Measurements from ENCODE around the gene TEX19. TPM values are rescaled to one million over a fixed set of nuclear protein-coding genes. Genes with fewer than 3 reads are reported as not detected.

Gene TEX19
- total and polyA plus RNA-seq, 2 of the 8 experiments (the other 6 are each of a cell fraction or from before 2014, with no cell fraction given), result 0.54 to 0.80 TPM

DNA sequence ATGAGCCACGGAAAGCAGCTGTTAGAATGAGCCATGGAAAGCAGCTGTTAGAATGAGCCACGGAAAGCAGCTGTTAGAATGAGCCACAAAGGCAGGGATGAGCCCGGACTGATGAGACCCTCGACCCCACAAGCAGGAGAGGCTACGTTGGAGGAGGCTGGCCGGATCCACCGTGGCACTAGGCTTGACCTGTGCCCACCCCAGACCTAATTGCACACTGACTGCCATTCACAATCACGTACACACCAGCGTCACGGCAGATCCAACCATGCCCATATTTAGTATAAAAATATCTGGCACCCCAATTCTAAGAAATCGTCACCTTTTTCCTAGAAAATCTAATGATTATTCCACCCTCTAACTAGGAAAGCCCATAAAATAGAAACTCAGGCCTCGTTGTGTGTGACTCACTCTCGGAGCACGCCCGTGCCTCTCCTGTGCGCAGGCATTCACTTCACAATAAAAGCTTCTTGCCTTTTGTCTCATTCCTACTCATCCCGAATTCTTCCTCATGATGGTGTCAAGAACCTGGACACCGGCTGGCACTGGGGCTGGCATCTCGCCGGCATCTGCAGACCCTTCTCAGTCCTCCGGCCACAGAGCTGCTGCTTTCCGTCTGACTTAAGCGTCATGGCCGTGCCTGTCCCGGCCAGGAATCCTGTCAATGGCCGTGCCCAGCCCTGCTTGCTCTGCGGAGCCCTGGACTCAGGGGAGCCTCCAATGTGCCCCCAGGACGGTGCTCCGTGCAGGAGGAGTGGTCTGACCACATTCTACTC lies 20.0 kb upstream of the TEX19 start:
- H2BK20ac ChIP-seq (ENCODE audit: low read length), result no peak overlapping the region; the same call in 1 of the 2 replicates
- no peak overlapping the region for H3K4me3 ChIP-seq (ENCODE audit: extremely low read depth in 1 of 4, insufficient read depth in 2 of 4, low read depth in 3 of 4, low read length in 4 of 4)
- H2BK120ac ChIP-seq (replicated peaks; ENCODE audit: low read depth, low read length), result no peak overlapping the region
- no peak overlapping the region for H2AFZ ChIP-seq (ENCODE audit: low read length)
- TF ChIP-seq EZH2 (IDR thresholded peaks at IDR 0.05; ENCODE audit: low read depth, low read length, severe bottlenecking) (no peak), EGR1 (IDR thresholded peaks at IDR 0.05; ENCODE audit: borderline replicate concordance, low read depth, low read length) (0 out of 2 replicates have a peak, but pooled peaks have one; percentile 24)
- no peak overlapping the region for H2AK5ac ChIP-seq (ENCODE audit: low read depth, low read length)
- no peak overlapping the region for H2BK5ac ChIP-seq (ENCODE audit: low read depth, low read length)
- no peaks in the 10 kb centered on the region for H3K79me1 ChIP-seq (ENCODE audit: low read depth, low read length)
- no peak overlapping the region for H3K23ac ChIP-seq (ENCODE audit: insufficient read length)
- no peaks in the 10 kb centered on the region for H3K79me2 ChIP-seq (ENCODE audit: control insufficient read depth in 1 of 2, insufficient read depth in 2 of 2, low read length in 2 of 2)
- no peak overlapping the region for H4K5ac ChIP-seq (ENCODE audit: insufficient read length, low read depth, low read length)
- no peak overlapping the region for H3K9ac ChIP-seq (replicated peaks in 1 of 4; ENCODE audit: extremely low read depth in 1 of 4, low read depth in 3 of 4, low read length in 3 of 4)
- H3K56ac ChIP-seq (replicated peaks; ENCODE audit: insufficient read length, low read depth, low read length), result no peak overlapping the region
- H3K9me3 ChIP-seq (ENCODE audit: insufficient read depth in 2 of 2, low read depth in 1 of 2, low read length in 1 of 2), result peaks cover 0 to 2% of the 10 kb centered on the region in 2 experiments; a peak in 1 of 4 replicates
- H3K4me1 ChIP-seq (replicated peaks in 1 of 4; ENCODE audit: control insufficient read depth in 3 of 4, insufficient read depth in 4 of 4, low read length in 3 of 4), result peaks cover 0 to 14% (median 8%) of the 10 kb centered on the region in 4 experiments; a peak in 6 of 7 replicates
- ChIA-PET CTCF (ENCODE audit: partially characterized antibody) (interaction anchor here (1.0 to 1.9 kb wide), 5 partner anchors 11 to 108 kb away, joined by 3 to 5 read pairs (median 3); no protein-coding TSS in a partner anchor), POLR2A (ENCODE audit: partially characterized antibody) (no interaction called here)
- DNase-seq (ENCODE audit: low read depth in 1 of 2, low spot score in 2 of 2) (no peak), FAIRE-seq (no peak)
- no peaks in the 10 kb centered on the region for H4K20me1 ChIP-seq (replicated peaks in 1 of 2; ENCODE audit: control insufficient read depth in 1 of 2, insufficient read depth in 2 of 2, low read length in 2 of 2)
- WGBS, 2 experiments (ENCODE audit: extremely low coverage in 1 of 2, insufficient coverage in 1 of 2, insufficient read length in 1 of 2, insufficient replicate concordance in 2 of 2, low coverage in 1 of 2, low lambda C conversion rate in 2 of 2, missing lambda C conversion rate in 1 of 2), result 68% methylated on average over 29 of the region's 29 CpGs; no CpG with 5 or more reads in 1 of the 2 experiments
- H4K8ac ChIP-seq (ENCODE audit: extremely low read depth, insufficient read depth, low read length), result peak overlapping the region; percentile 86; the same call in 1 of the 2 replicates
- no peak overlapping the region for H3K27ac ChIP-seq (ENCODE audit: low read depth, low read length)
- peaks cover 9 to 29% (median 24%) of the 10 kb centered on the region in 4 experiments for H3K27me3 ChIP-seq (replicated peaks in 1 of 4; ENCODE audit: control insufficient read depth in 3 of 4, extremely low read depth in 1 of 4, insufficient read depth in 3 of 4, low read length in 3 of 4)
- no peak overlapping the region for H2BK12ac ChIP-seq (ENCODE audit: low read depth, low read length)
- no peak overlapping the region for H4K91ac ChIP-seq (replicated peaks; ENCODE audit: insufficient read length, low read length)
- H3K14ac ChIP-seq (ENCODE audit: insufficient read length), result no peak overlapping the region
- H3K18ac ChIP-seq (ENCODE audit: extremely low read depth, low read length), result peak overlapping the region; percentile 24; the same call in 1 of the 2 replicates
- H3K36me3 ChIP-seq (ENCODE audit: control insufficient read depth in 2 of 4, insufficient read depth in 4 of 4, low read length in 3 of 4), result no peaks in the 10 kb centered on the region
- peak overlapping the region in 1 of 2 experiments; percentile 20; a peak in 1 of 4 replicates for H3K4me2 ChIP-seq (ENCODE audit: insufficient read depth in 1 of 2, low read depth in 2 of 2, low read length in 2 of 2)
- H3K4ac ChIP-seq (replicated peaks; ENCODE audit: insufficient read length, low read depth, low read length), result no peak overlapping the region
- peak overlapping the region; percentile 97; the same call in 1 of the 2 replicates for H2BK15ac ChIP-seq (ENCODE audit: low read length)
- no peaks in the 10 kb centered on the region for H3K23me2 ChIP-seq (ENCODE audit: low read depth, low read length)
